Measurements from ENCODE around the gene SLC49A3. TPM values are rescaled to one million over a fixed set of nuclear protein-coding genes. Genes with fewer than 3 reads are reported as not detected.

SLC49A3 gene
- total and polyA plus RNA-seq, 2 experiments from 2014 or later, result 1.3 to 3.7 TPM

DNA sequence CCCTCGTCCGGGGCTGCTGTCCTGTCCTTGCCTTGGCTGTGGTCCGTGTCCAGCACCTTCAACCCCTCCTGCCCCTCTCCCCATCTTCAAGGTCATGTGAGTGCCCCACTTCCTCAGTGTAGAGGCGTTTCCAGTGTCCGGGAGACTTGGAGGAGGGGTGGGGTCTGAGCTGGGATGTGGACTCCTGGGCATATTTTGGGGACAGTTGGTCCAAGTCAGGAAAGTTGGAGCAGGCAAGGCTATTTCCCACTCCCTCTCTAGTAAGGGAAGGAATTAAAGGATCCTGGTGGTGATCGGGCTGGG lies 19.6 kb upstream of the SLC49A3 start:
- no peaks in the 10 kb centered on the region for H3K9me2 ChIP-seq (ENCODE audit: insufficient read depth)
- ATAC-seq (no peak), DNase-seq (ENCODE audit: low spot score) (no peak)
- Mint-ChIP-seq H3K27ac (no peak overlapping the region), H3K36me3 (ENCODE audit: low read depth) (peaks cover 27% of the 10 kb centered on the region), H3K9me3 (no peaks in the 10 kb centered on the region), H3K4me3 (no peak overlapping the region), H3K4me1 (peaks cover 4% of the 10 kb centered on the region; the same call in 2 of the 3 replicates), H3K27me3 (ENCODE audit: insufficient read depth, low read depth, poor library complexity) (peaks cover 5% of the 10 kb centered on the region)
- peaks cover 33% of the 10 kb centered on the region for H4K20me1 ChIP-seq (replicated peaks; ENCODE audit: insufficient read depth)
- no peak overlapping the region for H3K27ac ChIP-seq (ENCODE audit: low read depth)
- H3K79me2 ChIP-seq (replicated peaks; ENCODE audit: insufficient read depth), result peaks cover 55% of the 10 kb centered on the region
- no peak for TF ChIP-seq CREB1 (CRISPR knock-in tag; IDR thresholded peaks at IDR 0.05; ENCODE audit: low read depth)
- TF ChIP-seq, protein P1, sequence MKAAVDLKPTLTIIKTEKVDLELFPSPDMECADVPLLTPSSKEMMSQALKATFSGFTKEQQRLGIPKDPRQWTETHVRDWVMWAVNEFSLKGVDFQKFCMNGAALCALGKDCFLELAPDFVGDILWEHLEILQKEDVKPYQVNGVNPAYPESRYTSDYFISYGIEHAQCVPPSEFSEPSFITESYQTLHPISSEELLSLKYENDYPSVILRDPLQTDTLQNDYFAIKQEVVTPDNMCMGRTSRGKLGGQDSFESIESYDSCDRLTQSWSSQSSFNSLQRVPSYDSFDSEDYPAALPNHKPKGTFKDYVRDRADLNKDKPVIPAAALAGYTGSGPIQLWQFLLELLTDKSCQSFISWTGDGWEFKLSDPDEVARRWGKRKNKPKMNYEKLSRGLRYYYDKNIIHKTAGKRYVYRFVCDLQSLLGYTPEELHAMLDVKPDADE (IDR thresholded peaks at IDR 0.05), result no peak
- TF ChIP-seq STAT1 (IDR thresholded peaks at IDR 0.05; ENCODE audit: unreplicated experiment), result no peak
- TF ChIP-seq ZNF114 (CRISPR knock-in tag; IDR thresholded peaks at IDR 0.05), result no peak
- TF ChIP-seq POLR2AphosphoS5 (IDR thresholded peaks at IDR 0.05; ENCODE audit: low read depth), result no peak
- H3K36me3 ChIP-seq (ENCODE audit: insufficient read depth), result 0 out of 2 replicates have a peak, but pooled peaks cover 3% of the 10 kb centered on the region
- no peak overlapping the region for H2AFZ ChIP-seq
- H3K4me1 ChIP-seq (ENCODE audit: insufficient read depth), result no peaks in the 10 kb centered on the region
- H3F3A ChIP-seq (replicated peaks; ENCODE audit: low read depth), result no peaks in the 10 kb centered on the region
- no peak overlapping the region for H3K4me2 ChIP-seq
- H3K27me3 ChIP-seq (ENCODE audit: insufficient read depth), result peaks cover 6% of the 10 kb centered on the region; the same call in 1 of the 2 replicates
- H3K4me3 ChIP-seq, result no peak overlapping the region

DNA sequence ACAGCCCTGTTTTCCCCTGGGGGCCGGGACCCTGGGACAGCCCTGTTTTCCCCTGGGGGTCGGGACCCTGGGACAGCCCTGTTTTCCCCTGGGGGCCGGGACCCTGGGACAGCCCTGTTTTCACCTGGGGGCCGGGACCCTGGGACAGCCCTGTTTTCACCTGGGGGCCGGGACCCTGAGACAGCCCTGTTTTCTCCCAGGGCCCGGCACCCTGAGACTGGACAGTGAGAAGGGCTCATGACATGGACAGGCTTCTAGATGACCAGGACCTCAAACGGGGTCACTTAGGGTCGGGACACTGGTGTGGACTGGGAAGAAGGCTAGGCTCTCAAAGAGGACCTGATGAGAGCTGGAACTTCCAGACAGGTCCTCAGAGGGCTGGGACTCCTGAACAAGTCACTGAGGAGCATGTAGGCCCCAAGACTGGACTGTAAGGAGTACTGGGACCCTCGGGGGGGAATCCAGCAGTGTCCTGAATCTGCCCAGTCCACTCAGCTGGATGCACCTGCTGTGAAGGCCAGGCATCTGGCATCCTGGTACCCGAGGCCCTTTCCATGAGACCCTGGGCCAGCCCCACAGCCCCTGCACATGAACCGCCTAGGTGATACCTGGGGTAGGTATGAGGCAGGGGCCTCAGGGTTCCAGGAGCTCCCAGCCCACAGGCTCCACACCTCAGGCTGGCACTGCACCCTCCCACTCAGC lies 19.1 kb upstream of the SLC49A3 start:
- Histone ChIP-seq H3K4me3 (no peak overlapping the region), H3K4me1 (ENCODE audit: insufficient read depth) (no peaks in the 10 kb centered on the region), H3K79me2 (replicated peaks; ENCODE audit: insufficient read depth) (peaks cover 51% of the 10 kb centered on the region), H3K27ac (ENCODE audit: low read depth) (no peak overlapping the region), H4K20me1 (replicated peaks; ENCODE audit: insufficient read depth) (peaks cover 33% of the 10 kb centered on the region), H3K9me2 (ENCODE audit: insufficient read depth) (no peaks in the 10 kb centered on the region), H3K36me3 (ENCODE audit: insufficient read depth) (0 out of 2 replicates have a peak, but pooled peaks cover 3% of the 10 kb centered on the region), H3K27me3 (ENCODE audit: insufficient read depth) (peaks cover 6% of the 10 kb centered on the region; the same call in 1 of the 2 replicates), H3F3A (replicated peaks; ENCODE audit: low read depth) (no peaks in the 10 kb centered on the region), H2AFZ (no peak overlapping the region), H3K4me2 (no peak overlapping the region)
- DNase-seq (ENCODE audit: low spot score), result no peak
- Mint-ChIP-seq H3K27ac (no peak overlapping the region), H3K27me3 (ENCODE audit: insufficient read depth, low read depth, poor library complexity) (peaks cover 7% of the 10 kb centered on the region), H3K4me3 (no peak overlapping the region), H3K36me3 (ENCODE audit: low read depth) (peaks cover 27% of the 10 kb centered on the region), H3K9me3 (no peaks in the 10 kb centered on the region), H3K4me1 (peaks cover 4% of the 10 kb centered on the region; the same call in 2 of the 3 replicates)
- TF ChIP-seq EZH2phosphoT487 (IDR thresholded peaks at IDR 0.05; ENCODE audit: unreplicated experiment) (no peak), ZNF331 (CRISPR knock-in tag; IDR thresholded peaks at IDR 0.05; ENCODE audit: low read depth) (no peak), EZH2 (IDR thresholded peaks at IDR 0.05; ENCODE audit: low read depth, unreplicated experiment) (no peak), ZNF114 (CRISPR knock-in tag; IDR thresholded peaks at IDR 0.05) (no peak)
- TF ChIP-seq, protein P2, sequence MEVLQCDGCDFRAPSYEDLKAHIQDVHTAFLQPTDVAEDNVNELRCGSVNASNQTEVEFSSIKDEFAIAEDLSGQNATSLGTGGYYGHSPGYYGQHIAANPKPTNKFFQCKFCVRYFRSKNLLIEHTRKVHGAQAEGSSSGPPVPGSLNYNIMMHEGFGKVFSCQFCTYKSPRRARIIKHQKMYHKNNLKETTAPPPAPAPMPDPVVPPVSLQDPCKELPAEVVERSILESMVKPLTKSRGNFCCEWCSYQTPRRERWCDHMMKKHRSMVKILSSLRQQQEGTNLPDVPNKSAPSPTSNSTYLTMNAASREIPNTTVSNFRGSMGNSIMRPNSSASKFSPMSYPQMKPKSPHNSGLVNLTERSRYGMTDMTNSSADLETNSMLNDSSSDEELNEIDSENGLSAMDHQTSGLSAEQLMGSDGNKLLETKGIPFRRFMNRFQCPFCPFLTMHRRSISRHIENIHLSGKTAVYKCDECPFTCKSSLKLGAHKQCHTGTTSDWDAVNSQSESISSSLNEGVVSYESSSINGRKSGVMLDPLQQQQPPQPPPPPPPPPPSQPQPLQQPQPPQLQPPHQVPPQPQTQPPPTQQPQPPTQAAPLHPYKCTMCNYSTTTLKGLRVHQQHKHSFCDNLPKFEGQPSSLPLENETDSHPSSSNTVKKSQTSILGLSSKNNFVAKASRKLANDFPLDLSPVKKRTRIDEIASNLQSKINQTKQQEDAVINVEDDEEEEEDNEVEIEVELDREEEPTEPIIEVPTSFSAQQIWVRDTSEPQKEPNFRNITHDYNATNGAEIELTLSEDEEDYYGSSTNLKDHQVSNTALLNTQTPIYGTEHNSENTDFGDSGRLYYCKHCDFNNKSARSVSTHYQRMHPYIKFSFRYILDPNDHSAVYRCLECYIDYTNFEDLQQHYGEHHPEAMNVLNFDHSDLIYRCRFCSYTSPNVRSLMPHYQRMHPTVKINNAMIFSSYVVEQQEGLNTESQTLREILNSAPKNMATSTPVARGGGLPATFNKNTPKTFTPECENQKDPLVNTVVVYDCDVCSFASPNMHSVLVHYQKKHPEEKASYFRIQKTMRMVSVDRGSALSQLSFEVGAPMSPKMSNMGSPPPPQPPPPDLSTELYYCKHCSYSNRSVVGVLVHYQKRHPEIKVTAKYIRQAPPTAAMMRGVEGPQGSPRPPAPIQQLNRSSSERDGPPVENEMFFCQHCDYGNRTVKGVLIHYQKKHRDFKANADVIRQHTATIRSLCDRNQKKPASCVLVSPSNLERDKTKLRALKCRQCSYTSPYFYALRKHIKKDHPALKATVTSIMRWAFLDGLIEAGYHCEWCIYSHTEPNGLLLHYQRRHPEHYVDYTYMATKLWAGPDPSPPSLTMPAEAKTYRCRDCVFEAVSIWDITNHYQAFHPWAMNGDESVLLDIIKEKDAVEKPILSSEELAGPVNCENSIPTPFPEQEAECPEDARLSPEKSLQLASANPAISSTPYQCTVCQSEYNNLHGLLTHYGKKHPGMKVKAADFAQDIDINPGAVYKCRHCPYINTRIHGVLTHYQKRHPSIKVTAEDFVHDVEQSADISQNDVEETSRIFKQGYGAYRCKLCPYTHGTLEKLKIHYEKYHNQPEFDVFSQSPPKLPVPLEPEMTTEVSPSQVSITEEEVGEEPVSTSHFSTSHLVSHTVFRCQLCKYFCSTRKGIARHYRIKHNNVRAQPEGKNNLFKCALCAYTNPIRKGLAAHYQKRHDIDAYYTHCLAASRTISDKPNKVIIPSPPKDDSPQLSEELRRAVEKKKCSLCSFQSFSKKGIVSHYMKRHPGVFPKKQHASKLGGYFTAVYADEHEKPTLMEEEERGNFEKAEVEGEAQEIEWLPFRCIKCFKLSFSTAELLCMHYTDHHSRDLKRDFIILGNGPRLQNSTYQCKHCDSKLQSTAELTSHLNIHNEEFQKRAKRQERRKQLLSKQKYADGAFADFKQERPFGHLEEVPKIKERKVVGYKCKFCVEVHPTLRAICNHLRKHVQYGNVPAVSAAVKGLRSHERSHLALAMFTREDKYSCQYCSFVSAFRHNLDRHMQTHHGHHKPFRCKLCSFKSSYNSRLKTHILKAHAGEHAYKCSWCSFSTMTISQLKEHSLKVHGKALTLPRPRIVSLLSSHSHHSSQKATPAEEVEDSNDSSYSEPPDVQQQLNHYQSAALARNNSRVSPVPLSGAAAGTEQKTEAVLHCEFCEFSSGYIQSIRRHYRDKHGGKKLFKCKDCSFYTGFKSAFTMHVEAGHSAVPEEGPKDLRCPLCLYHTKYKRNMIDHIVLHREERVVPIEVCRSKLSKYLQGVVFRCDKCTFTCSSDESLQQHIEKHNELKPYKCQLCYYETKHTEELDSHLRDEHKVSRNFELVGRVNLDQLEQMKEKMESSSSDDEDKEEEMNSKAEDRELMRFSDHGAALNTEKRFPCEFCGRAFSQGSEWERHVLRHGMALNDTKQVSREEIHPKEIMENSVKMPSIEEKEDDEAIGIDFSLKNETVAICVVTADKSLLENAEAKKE (CRISPR knock-in tag; IDR thresholded peaks at IDR 0.05), result no peak
- TF ChIP-seq, protein P3, sequence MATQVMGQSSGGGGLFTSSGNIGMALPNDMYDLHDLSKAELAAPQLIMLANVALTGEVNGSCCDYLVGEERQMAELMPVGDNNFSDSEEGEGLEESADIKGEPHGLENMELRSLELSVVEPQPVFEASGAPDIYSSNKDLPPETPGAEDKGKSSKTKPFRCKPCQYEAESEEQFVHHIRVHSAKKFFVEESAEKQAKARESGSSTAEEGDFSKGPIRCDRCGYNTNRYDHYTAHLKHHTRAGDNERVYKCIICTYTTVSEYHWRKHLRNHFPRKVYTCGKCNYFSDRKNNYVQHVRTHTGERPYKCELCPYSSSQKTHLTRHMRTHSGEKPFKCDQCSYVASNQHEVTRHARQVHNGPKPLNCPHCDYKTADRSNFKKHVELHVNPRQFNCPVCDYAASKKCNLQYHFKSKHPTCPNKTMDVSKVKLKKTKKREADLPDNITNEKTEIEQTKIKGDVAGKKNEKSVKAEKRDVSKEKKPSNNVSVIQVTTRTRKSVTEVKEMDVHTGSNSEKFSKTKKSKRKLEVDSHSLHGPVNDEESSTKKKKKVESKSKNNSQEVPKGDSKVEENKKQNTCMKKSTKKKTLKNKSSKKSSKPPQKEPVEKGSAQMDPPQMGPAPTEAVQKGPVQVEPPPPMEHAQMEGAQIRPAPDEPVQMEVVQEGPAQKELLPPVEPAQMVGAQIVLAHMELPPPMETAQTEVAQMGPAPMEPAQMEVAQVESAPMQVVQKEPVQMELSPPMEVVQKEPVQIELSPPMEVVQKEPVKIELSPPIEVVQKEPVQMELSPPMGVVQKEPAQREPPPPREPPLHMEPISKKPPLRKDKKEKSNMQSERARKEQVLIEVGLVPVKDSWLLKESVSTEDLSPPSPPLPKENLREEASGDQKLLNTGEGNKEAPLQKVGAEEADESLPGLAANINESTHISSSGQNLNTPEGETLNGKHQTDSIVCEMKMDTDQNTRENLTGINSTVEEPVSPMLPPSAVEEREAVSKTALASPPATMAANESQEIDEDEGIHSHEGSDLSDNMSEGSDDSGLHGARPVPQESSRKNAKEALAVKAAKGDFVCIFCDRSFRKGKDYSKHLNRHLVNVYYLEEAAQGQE (IDR thresholded peaks at IDR 0.05; ENCODE audit: unreplicated experiment), result no peak
- no peak for ATAC-seq
